Adrenal gland (tissue), 5 donors: ENCODE measurements around the gene FAM107A.

Experiments used
- CTCF ChIP-seq, 6 experiments: fragments of 450-650 bp in 4 of 6; fragments of 200-600 bp in 2 of 6; sonication (generic) in 1 of 6; IDR thresholded peaks; 1 replicate in 5 of 6; 2 replicates in 1 of 6; pipeline versions ENCODE4 v1.5.1 to v1.8.0; 2016 to 2021; ENCODE audit warnings: antibody characterized with exemption in 6 of 6, mild to moderate bottlenecking in 2 of 6, moderate library complexity in 1 of 6
- POLR2A ChIP-seq, 2 donors: fragments of 450-650 bp; IDR thresholded peaks; one replicate each; pipeline ENCODE4 v1.6.1; 2017; ENCODE audit warnings: antibody characterized with exemption in 2 of 2, mild to moderate bottlenecking in 2 of 2, moderate library complexity in 1 of 2
- donor health status: DM: no; HTN: no; CAD: no.

GRCh38 chr3:58562498-58562897, 14.7 kb downstream of the FAM107A start:
- TF ChIP-seq CTCF (IDR thresholded peaks at IDR 0.05), result no peak
- no peak for TF ChIP-seq POLR2A (IDR thresholded peaks at IDR 0.05)
